K562 (cell line): ENCODE results near the gene PTPRB. TPM values are rescaled to one million over a fixed set of nuclear protein-coding genes. Genes with fewer than 3 reads are reported as not detected.

Experiments used
- ARID3A ChIP-seq: IDR thresholded peaks from 2 replicates; pipeline ENCODE4 v1.6.1; 2012; ENCODE audit warnings: low read depth, low read length, improper control_type of control experiment, borderline replicate concordance
- ATF1 ChIP-seq, 2 experiments: fragments of 450-650 bp in 1 of 2; IDR thresholded peaks; 2 replicates each; pipeline ENCODE4 v1.6.1; 2016; ENCODE audit warnings: missing compliant biosample characterization in 1 of 2, missing genetic modification characterization in 1 of 2
- C11orf30 ChIP-seq: fragments of 450-650 bp; IDR thresholded peaks from 2 replicates; pipeline ENCODE4 v1.6.1; 2016; ENCODE audit warnings: low read depth, mild to moderate bottlenecking
- COPS2 ChIP-seq: fragments of 450-650 bp; conservative IDR thresholded peaks from 2 replicates; pipeline ENCODE4 v1.6.1; 2016; ENCODE audit warnings: mild to moderate bottlenecking, moderate library complexity
- CREB3L1 ChIP-seq: fragments of 450-650 bp; IDR thresholded peaks from 2 replicates; pipeline ENCODE4 v1.6.1; 2014; ENCODE audit warnings: low read depth, mild to moderate bottlenecking, moderate library complexity, borderline replicate concordance
- ELF4 ChIP-seq: fragments of 450-650 bp; formaldehyde crosslinking; IDR thresholded peaks from 2 replicates; pipeline ENCODE4 v1.4.0; 2022; ENCODE audit warnings: missing genetic modification characterization
- FOXA1 ChIP-seq: fragments of 450-650 bp; IDR thresholded peaks from 2 replicates; pipeline ENCODE4 v1.6.1; 2016; ENCODE audit warnings: mild to moderate bottlenecking, borderline replicate concordance
- JUN ChIP-seq, 2 experiments: sonication (generic) in 1 of 2; formaldehyde crosslinking in 1 of 2; IDR thresholded peaks; 2 replicates each; pipeline versions ENCODE4 v1.6.1 to v1.8.0; 2012 to 2022; ENCODE audit warnings: borderline replicate concordance in 2 of 2, mild to moderate bottlenecking in 2 of 2, improper control_type of control experiment in 1 of 2, low read depth in 1 of 2, low read length in 1 of 2, missing genetic modification reagents in 1 of 2
- KLF1 ChIP-seq: fragments of 450-650 bp; IDR thresholded peaks from 2 replicates; pipeline ENCODE4 v1.6.1; 2016; ENCODE audit warnings: missing genetic modification characterization, missing compliant biosample characterization
- MNT ChIP-seq, 2 experiments: fragments of 450-650 bp; conservative IDR thresholded peaks; 2 replicates each; pipeline ENCODE4 v1.6.1; 2017; ENCODE audit warnings: mild to moderate bottlenecking in 2 of 2, moderate library complexity in 2 of 2
- PML ChIP-seq: IDR thresholded peaks from 2 replicates; pipeline ENCODE4 v1.6.1; 2012; ENCODE audit warnings: low read length, inconsistent platforms
- POLR2A ChIP-seq: fragments of 450-650 bp; conservative IDR thresholded peaks from 2 replicates; pipeline ENCODE4 v1.6.1; 2016
- SMAD4 ChIP-seq: fragments of 250-450 bp; sonication (Bioruptor Pico); conservative IDR thresholded peaks from 2 replicates; pipeline ENCODE4 v1.8.0; 2021; ENCODE audit warnings: inconsistent platforms, mild to moderate bottlenecking, moderate library complexity
- SMARCA4 ChIP-seq: fragments of 450-650 bp; IDR thresholded peaks from 2 replicates; pipeline ENCODE4 v1.6.1; 2016
- SOX6 ChIP-seq: fragments of 450-650 bp; IDR thresholded peaks from 2 replicates; pipeline ENCODE4 v1.6.1; 2014; ENCODE audit warnings: mild to moderate bottlenecking
- ZC3H4 ChIP-seq: sonication (generic); formaldehyde crosslinking; IDR thresholded peaks from 2 replicates; pipeline ENCODE4 v1.9.0; 2021; ENCODE audit warnings: missing genetic modification reagents, borderline replicate concordance
- ZNF395 ChIP-seq: fragments of 200-800 bp; sonication (Bioruptor generic); IDR thresholded peaks from 2 replicates; pipeline ENCODE4 v1.6.1; 2017; ENCODE audit warnings: missing genetic modification characterization, missing compliant biosample characterization
- polyA plus RNA-seq, 8 experiments: library from polyadenylated mRNA; depleted of rRNA in 4 of 8; stranded (reverse) in 5 of 8; unstranded in 3 of 8; fragments of >200 nt; fragmentation: Nextera tagmentation in 2 of 8; fragmentation: Illumina TruSeq in 1 of 8; extraction: Ambion mirVana in 2 of 8; extraction: Trizol in 1 of 8; gene quantifications; 2 replicates each; pipeline versions ENCODE4 v1.2.1 to v1.2.3, GENCODE V29; 2011 to 2014; ENCODE audit warnings: inconsistent platforms in 1 of 8, missing spikeins in 1 of 8
- total RNA-seq, 7 experiments: library from RNA; depleted of rRNA in 6 of 7; stranded (reverse); fragments of >200 nt in 6 of 7; fragmentation: Illumina TruSeq in 2 of 7; extraction: Trizol in 2 of 7; gene quantifications; 2 replicates each; pipeline versions ENCODE4 v1.2.1 to v1.2.3, GENCODE V29; 2011 to 2021; ENCODE audit warnings: low replicate concordance in 1 of 7

Gene PTPRB
- total and polyA plus RNA-seq, 9 of the 15 experiments (the other 6 are each of a cell fraction or from before 2014, with no cell fraction given) = 0.46 to 5.9 (median 3.1) TPM

GRCh38 chr12:70645494-70646317 lies 8.5 kb upstream of the PTPRB start (continued):
- TF ChIP-seq CREB3L1 = peak; percentile 43; the same call in 1 of the 2 replicates
- TF ChIP-seq ZNF395 (CRISPR knock-in tag) = peak; percentile 18; the same call in 1 of the 2 replicates
- 0 out of 2 replicates have a peak, but pooled peaks have one; percentile 27 for TF ChIP-seq ELF4
- TF ChIP-seq MNT (conservative IDR thresholded peaks at IDR 0.05) = peak; percentile 28 to 29; a peak in 2 of 4 replicates
- no peak for TF ChIP-seq COPS2
- TF ChIP-seq PML = 0 out of 2 replicates have a peak, but pooled peaks have one; percentile 22
- peak; percentile 29; the same call in 1 of the 2 replicates for TF ChIP-seq ARID3A
- TF ChIP-seq ATF1 (CRISPR knock-in tag; IDR thresholded peaks at IDR 0.05) = no peak
- TF ChIP-seq ATF1 (tag; IDR thresholded peaks at IDR 0.05) = peak; percentile 48
- 0 out of 2 replicates have a peak, but pooled peaks have one; percentile 23 for TF ChIP-seq KLF1 (tag)
- no peak for TF ChIP-seq C11orf30
- peak; percentile 91 for TF ChIP-seq SOX6
- TF ChIP-seq SMARCA4 = peak; percentile 95
- TF ChIP-seq ZC3H4 (CRISPR knock-in tag) = no peak
- TF ChIP-seq POLR2A = peak; percentile 37; the same call in 1 of the 2 replicates
- no peak for TF ChIP-seq FOXA1
- peak; percentile 94 for TF ChIP-seq SMAD4 (CRISPR knock-in tag)
- peak; percentile 87 for TF ChIP-seq JUN (IDR thresholded peaks at IDR 0.05; ENCODE audit: borderline replicate concordance, low read depth, low read length)
- TF ChIP-seq JUN (CRISPR knock-in tag; IDR thresholded peaks at IDR 0.05; ENCODE audit: borderline replicate concordance) = no peak
